HG03342 (cell line): ENCODE data around the gene DNAAF1.

Experiments used
- ATAC-seq: cut with Tn5 transposase; IDR thresholded peaks from one replicate; pipeline ENCODE4 v1.9.1; 2021; ENCODE audit warnings: mild to moderate bottlenecking, moderate library complexity; ENCODE audit not compliant: unreplicated experiment

The DNAAF1 gene

GRCh38 chr16:84121007-84121406 lies 24.1 kb upstream of the DNAAF1 start:
- no peak for ATAC-seq

GRCh38 chr16:84124257-84125073 lies 20.6 kb upstream of the DNAAF1 start:
- no peak for ATAC-seq

GRCh38 chr16:84131117-84131516 lies 14.0 kb upstream of the DNAAF1 start:
- ATAC-seq = no peak

- ATAC-seq = no peak
These were observed 12.4 kb upstream of the DNAAF1 start for GRCh38 chr16:84132527-84133285.

GRCh38 chr16:84136331-84137125 lies 8.6 kb upstream of the DNAAF1 start:
- ATAC-seq = no peak

GRCh38 chr16:84137287-84137686 lies 7.8 kb upstream of the DNAAF1 start:
- no peak for ATAC-seq

GRCh38 chr16:84137769-84138357 lies 7.2 kb upstream of the DNAAF1 start:
- ATAC-seq = no peak

- ATAC-seq = no peak
These were observed 6.6 kb upstream of the DNAAF1 start for GRCh38 chr16:84138500-84138823.

GRCh38 chr16:84138824-84139627 lies 6.1 kb upstream of the DNAAF1 start:
- ATAC-seq = no peak

- ATAC-seq = no peak
These were observed 5.4 kb upstream of the DNAAF1 start for GRCh38 chr16:84139628-84140258.

GRCh38 chr16:84141143-84141670 lies 3.9 kb upstream of the DNAAF1 start:
- ATAC-seq = no peak

GRCh38 chr16:84143081-84143480 lies 2.0 kb upstream of the DNAAF1 start:
- no peak for ATAC-seq

- no peak for ATAC-seq
These were observed 1.3 kb upstream of the DNAAF1 start for GRCh38 chr16:84143784-84144199.

- ATAC-seq = no peak
These were observed 774 bp upstream of the DNAAF1 start for GRCh38 chr16:84144209-84144858.

GRCh38 chr16:84150926-84151325 lies 5.8 kb downstream of the DNAAF1 start:
- no peak for ATAC-seq

- no peak for ATAC-seq
These were observed 8.6 kb downstream of the DNAAF1 start for GRCh38 chr16:84153660-84154214.

GRCh38 chr16:84155226-84155625 lies 10.1 kb downstream of the DNAAF1 start:
- ATAC-seq = no peak

- no peak for ATAC-seq
These were observed 10.7 kb downstream of the DNAAF1 start for GRCh38 chr16:84155771-84156170.

GRCh38 chr16:84156342-84156784 lies 11.3 kb downstream of the DNAAF1 start:
- no peak for ATAC-seq
